Mesothelial cell of epicardium (in vitro differentiated cells): Measurements from ENCODE around the gene CRB3. TPM values are rescaled to one million over a fixed set of nuclear protein-coding genes. Genes with fewer than 3 reads are reported as not detected.

Source experiments
- DNase-seq, 2 experiments: peaks; one replicate each; pipeline ENCODE4 v3.0.0; 2021; ENCODE audit warnings: low spot score in 2 of 2; ENCODE audit not compliant: unreplicated experiment in 2 of 2
- H3K27ac Mint-ChIP-seq: 2 replicates; pipeline ENCODE4 v1.8.0; 2021; ENCODE audit warnings: mixed read lengths
- H3K27me3 Mint-ChIP-seq: 2 replicates; pipeline ENCODE4 v1.8.0; 2021; ENCODE audit warnings: low read depth, mixed read lengths
- H3K36me3 Mint-ChIP-seq: 2 replicates; pipeline ENCODE4 v1.8.0; 2021; ENCODE audit warnings: mixed read lengths
- H3K4me1 Mint-ChIP-seq: 2 replicates; pipeline ENCODE4 v1.8.0; 2021; ENCODE audit warnings: mixed read lengths
- H3K4me3 Mint-ChIP-seq: 2 replicates; pipeline ENCODE4 v1.8.0; 2021; ENCODE audit warnings: mild to moderate bottlenecking, moderate library complexity, mixed read lengths
- H3K9me3 Mint-ChIP-seq: 2 replicates; pipeline ENCODE4 v1.8.0; 2021; ENCODE audit warnings: mixed read lengths
- CTCF ChIP-seq: fragments of 200-600 bp; sonication (generic); IDR thresholded peaks from one replicate; pipeline ENCODE4 v1.5.0; 2021; ENCODE audit warnings: antibody characterized with exemption; ENCODE audit not compliant: unreplicated experiment
- total RNA-seq: library from RNA; stranded (reverse); gene quantifications from 3 replicates; pipeline ENCODE4 v1.2.1, GENCODE V29; 2021

The CRB3 gene
- total RNA-seq, 1 donor from 2014 or later = 20.6 TPM

GRCh38 chr19:6451583-6452222 is 12.4 kb upstream of the CRB3 start:
- no peak overlapping the region for H3K27ac Mint-ChIP-seq
- no peak overlapping the region for H3K4me3 Mint-ChIP-seq
- no peaks in the 10 kb centered on the region for H3K27me3 Mint-ChIP-seq
- H3K9me3 Mint-ChIP-seq = peaks cover 17% of the 10 kb centered on the region
- no peak for DNase-seq
- no peak for TF ChIP-seq CTCF
- H3K36me3 Mint-ChIP-seq = peaks cover 61% of the 10 kb centered on the region
- no peaks in the 10 kb centered on the region for H3K4me1 Mint-ChIP-seq

GRCh38 chr19:6452223-6452614 is 11.9 kb upstream of the CRB3 start:
- Mint-ChIP-seq H3K27ac (no peak overlapping the region), H3K27me3 (no peaks in the 10 kb centered on the region), H3K9me3 (peaks cover 17% of the 10 kb centered on the region), H3K4me1 (no peaks in the 10 kb centered on the region), H3K36me3 (peaks cover 58% of the 10 kb centered on the region), H3K4me3 (no peak overlapping the region)
- TF ChIP-seq CTCF = no peak
- DNase-seq = no peak

- no peak for DNase-seq
- no peaks in the 10 kb centered on the region for H3K27me3 Mint-ChIP-seq
- no peak overlapping the region for H3K4me3 Mint-ChIP-seq
- H3K9me3 Mint-ChIP-seq = peaks cover 17% of the 10 kb centered on the region
- H3K36me3 Mint-ChIP-seq = peaks cover 58% of the 10 kb centered on the region
- TF ChIP-seq CTCF = no peak
- no peak overlapping the region for H3K27ac Mint-ChIP-seq
- peaks cover under 1% of the 10 kb centered on the region for H3K4me1 Mint-ChIP-seq
These were observed 11.2 kb upstream of the CRB3 start for GRCh38 chr19:6452899-6453298.

GRCh38 chr19:6453951-6454565 is 10.0 kb upstream of the CRB3 start:
- no peak for DNase-seq
- Mint-ChIP-seq H3K4me3 (no peak overlapping the region), H3K4me1 (peaks cover 10% of the 10 kb centered on the region), H3K36me3 (peaks cover 58% of the 10 kb centered on the region), H3K27me3 (no peaks in the 10 kb centered on the region), H3K27ac (no peak overlapping the region), H3K9me3 (peaks cover 17% of the 10 kb centered on the region)
- no peak for TF ChIP-seq CTCF

GRCh38 chr19:6455924-6456323 is 8.1 kb upstream of the CRB3 start:
- TF ChIP-seq CTCF = no peak
- H3K4me3 Mint-ChIP-seq = no peak overlapping the region
- no peaks in the 10 kb centered on the region for H3K27me3 Mint-ChIP-seq
- no peak overlapping the region for H3K27ac Mint-ChIP-seq
- H3K9me3 Mint-ChIP-seq = peaks cover 17% of the 10 kb centered on the region
- peaks cover 15% of the 10 kb centered on the region for H3K4me1 Mint-ChIP-seq
- peaks cover 53% of the 10 kb centered on the region for H3K36me3 Mint-ChIP-seq
- DNase-seq = no peak
